Central memory CD4-positive, alpha-beta T cell (primary cell): ENCODE data around the gene GPR18.

Experiments
- DNase-seq: peaks from one replicate; pipeline ENCODE4 v3.0.0; 2022

The GPR18 gene

DNA sequence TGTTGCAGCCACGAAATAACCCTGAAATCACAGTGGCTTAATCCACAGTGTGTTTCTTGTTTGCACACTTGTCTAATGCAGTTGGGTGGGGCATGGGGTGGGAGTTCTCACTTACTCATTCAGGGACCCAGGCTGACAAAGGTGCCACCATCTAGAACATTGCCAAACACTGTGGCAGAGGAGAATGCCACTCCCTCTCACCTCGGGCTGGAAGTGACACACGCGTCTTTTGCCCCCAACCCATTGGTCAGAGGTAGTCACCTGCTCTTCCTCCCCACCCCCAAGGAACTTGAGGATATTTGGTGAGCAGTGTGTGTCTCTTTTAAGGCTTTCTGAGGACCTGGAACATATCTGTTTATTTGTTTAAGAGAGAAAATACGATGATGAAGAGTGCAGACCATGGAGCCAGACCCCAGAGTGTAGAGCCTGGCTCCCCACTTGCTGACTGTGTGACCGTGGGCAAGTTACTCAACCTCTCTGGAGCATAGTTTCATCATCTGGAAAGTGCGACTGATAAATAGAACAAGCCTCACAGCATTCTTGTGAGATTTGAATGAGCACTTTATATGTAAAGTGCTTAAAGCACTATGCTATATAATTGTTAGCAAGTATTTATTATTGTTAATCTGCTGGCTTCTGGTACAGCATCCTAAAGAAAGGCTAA lies 31.6 kb upstream of the GPR18 start:
- DNase-seq = peak; percentile 43

- no peak for DNase-seq
These were observed 31.1 kb upstream of the GPR18 start for GRCh38 chr13:99289271-99289670.

- no peak for DNase-seq
These were observed 29.9 kb upstream of the GPR18 start for GRCh38 chr13:99288089-99288488.

DNA sequence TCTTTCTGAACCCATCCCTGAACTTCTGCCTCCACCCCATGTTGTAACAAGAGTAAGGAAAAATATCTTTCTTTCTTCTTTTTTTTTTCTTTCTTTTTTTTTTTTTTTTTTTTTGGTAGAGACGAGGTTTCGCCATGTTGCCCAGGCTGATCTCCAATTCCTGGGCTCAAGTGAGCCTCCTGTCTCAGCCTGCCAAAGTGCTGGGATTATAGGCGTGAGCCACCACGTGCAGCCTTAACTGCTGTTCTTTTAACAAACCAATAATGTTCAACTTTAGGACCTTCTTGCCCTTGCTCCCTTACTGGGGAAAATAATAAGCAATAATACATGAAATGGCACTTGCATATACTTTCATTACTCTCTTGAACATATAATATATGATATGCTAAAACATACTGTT lies 29.4 kb upstream of the GPR18 start:
- DNase-seq = no peak

GRCh38 chr13:99285432-99286182 lies 27.4 kb upstream of the GPR18 start:
- no peak for DNase-seq

GRCh38 chr13:99282264-99283231 lies 24.4 kb upstream of the GPR18 start:
- peak; percentile 65 for DNase-seq

GRCh38 chr13:99281811-99282263 lies 23.7 kb upstream of the GPR18 start:
- DNase-seq = peak; percentile 72

DNA sequence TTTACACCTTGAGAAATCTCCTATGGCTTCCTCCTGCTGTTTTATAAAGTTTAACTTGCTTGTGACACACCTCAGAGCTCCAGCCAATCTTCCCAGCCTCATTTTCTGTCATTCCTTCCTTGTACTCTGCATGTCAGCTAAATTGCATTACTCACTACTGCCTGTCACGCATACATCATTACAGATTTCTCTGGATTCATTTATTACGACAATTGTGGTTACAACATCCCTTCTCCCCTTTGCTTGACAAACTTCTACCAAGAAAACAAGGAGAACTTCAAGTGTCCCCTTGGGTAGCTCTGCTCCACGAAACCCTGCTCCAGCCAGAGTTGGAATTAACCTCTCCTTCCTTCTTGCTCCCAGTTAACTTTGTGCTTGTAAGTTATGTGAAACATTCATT lies 22.0 kb upstream of the GPR18 start:
- no peak for DNase-seq

DNA sequence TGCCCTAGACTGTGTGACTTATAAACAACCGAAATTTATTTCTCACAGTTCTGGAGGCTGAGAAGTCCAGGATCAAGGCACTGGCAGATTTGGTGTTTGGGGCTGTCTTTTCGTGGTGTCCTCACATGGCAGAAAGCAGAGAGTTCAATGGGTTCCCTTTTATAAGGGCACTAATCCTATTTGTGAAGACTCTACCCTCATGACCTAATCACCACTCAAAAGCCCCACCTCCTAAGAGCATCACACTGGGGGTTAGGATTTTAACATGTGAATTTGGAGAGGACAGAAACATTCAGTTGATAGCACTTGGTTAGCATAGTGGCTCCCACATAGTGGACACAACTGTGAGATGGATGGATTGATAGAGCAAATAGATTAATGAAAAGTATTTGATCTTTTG lies 21.5 kb upstream of the GPR18 start:
- DNase-seq = no peak

DNA sequence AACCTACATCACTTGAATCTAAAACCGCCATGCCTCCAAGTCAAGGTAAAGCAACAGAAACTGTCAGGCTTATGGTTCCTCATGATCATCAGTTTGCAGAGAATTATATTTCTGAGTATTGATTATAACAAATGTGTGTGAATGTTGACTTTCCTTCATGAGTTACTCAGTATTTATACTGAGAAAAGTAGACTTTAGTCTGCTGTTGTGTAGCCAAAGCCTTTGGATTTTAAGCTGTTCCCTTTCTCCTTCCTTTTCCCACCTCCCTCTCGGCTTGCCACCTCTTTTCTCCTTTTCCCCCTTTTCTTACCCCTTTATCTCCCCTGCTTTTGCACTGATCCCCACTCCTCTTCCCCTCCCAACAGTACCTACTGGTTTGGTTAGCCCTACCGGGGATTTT lies 20.7 kb upstream of the GPR18 start:
- DNase-seq = no peak

GRCh38 chr13:99278200-99278599 lies 20.0 kb upstream of the GPR18 start:
- no peak for DNase-seq

- DNase-seq = no peak
These were observed 19.4 kb upstream of the GPR18 start for GRCh38 chr13:99277629-99278028.

GRCh38 chr13:99276706-99277105 lies 18.5 kb upstream of the GPR18 start:
- no peak for DNase-seq

DNA sequence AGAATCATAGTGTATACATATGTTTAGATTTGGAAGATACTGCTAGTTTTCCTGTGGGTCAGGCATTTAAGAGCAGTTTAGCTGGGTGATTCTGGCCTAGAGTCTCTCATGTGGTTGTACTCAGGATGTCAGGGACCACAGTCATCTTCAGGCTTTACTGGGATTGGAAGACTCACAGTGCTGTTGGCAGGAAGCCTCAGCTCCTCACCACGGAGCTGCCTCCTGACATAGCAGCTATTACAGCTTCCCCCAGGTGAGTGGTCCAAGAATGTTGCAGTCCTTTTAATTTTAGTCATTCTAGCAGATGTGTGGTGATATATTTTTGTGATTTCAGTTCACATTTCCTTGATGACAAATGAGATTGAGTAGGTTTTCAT lies 16.9 kb upstream of the GPR18 start:
- DNase-seq = peak; percentile 51

DNA sequence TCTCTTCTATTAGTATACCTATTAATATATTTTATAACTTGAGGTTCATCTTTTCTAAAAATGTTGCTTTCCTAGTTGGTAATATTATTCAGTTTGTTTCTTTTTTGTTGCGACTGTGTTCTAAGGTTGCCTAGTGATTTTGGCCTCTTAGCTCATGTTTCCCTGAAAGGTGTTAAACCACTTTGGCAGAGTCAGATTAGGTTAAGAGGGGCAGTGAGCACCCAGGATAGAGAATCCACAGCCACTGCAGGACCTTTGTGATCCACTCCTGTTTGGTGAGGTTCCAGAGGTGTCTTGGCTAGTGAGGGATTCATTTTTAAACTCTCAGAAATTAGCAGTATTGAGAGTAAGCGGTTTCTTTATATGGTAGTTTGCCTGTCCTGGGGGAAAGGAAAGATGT lies 14.9 kb upstream of the GPR18 start:
- DNase-seq = peak; percentile 51

DNA sequence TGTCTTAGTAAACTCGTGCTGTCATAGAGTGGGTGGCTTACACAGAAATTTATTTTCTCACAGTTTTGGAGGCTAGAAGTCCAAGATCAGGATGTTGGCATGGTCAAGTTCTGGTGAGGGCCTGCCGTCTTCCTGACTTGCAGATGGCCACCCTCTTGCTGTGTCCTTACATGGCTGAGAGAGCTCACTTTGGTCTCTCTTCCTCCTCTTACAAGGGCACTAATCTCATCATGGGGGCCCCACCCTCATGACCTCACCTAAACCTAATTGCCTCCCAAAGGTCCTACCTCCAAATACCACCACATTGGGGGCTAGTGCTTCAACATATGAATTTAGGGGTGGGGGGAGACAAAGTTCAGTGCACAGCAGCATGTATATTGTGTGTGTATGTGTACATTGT lies 14.3 kb upstream of the GPR18 start:
- no peak for DNase-seq

DNA sequence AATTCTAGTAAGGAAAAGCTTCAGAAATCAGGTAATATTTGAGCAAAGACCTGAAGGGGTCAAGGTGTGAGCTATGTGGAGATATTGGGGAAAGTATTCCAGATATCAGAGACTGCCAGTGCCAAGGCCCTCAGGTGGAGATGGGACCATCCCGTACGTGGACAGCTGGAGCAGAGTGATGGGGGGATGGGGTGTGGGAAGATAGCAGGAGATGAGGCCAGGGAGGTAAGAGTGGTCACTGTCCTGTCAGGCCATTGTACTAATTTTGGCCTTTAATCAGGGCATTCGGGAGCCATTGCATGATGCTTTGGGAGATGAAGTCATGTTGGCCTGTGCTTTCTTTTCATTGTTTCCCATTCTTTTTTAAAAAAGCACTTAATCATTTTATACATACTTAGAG lies 13.1 kb upstream of the GPR18 start:
- DNase-seq = no peak

GRCh38 chr13:99270518-99270917 lies 12.3 kb upstream of the GPR18 start:
- DNase-seq = no peak

DNA sequence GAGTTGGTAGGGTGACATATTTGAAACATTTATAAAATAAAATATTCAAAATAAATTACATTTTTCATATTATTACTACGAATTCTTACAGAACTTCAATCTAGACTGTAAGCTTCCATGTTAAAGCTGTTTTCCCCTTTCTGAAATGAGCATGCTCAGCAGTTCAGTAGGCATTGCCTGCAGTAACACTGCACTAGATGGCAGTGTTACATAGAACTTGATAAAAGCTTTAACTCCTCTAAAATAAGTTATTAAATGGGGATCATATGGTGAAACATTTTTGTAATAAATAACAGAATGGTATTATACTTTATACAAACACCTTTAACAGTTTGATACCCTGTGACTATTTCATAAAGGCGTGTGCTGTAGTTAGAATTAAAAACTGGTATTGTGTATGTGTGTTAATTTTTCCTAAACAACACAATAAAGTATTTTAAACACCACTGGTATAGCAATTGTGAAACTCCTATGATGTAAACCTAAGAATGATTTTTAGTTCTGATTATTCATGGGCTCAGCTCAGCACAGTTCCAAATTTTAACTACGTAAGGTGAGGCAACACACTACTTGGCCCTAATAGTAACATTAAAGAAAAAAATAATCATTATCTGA lies 11.6 kb upstream of the GPR18 start:
- peak; percentile 62 for DNase-seq

- no peak for DNase-seq
These were observed 10.6 kb upstream of the GPR18 start for GRCh38 chr13:99268822-99269221.

GRCh38 chr13:99267927-99268326 lies 9.7 kb upstream of the GPR18 start:
- DNase-seq = no peak

DNA sequence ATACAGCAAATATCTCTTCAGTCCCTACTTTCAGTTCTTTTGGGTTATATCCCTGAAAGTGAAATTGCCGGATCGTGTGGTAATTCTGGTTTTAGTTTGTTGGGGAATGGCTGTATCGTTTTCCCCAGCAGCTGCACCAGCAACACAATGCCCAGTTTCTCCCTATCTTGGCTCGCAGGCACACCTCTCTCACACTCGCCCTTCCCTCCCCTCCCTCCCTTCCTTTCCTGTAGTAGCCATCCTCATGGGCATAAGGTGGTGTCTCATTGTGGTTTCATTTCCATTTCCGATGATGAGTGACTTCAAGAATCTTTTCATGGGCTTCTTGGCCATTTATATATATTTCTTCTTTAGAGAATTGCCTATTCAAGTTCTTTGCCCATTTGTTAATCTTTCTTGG lies 8.6 kb upstream of the GPR18 start:
- DNase-seq = no peak
